Keratinocyte (primary cell): ENCODE results near the gene SH2D5. TPM values are rescaled to one million over a fixed set of nuclear protein-coding genes. Genes with fewer than 3 reads are reported as not detected.

ENCODE experiments used
- DNase-seq: peaks from one replicate; pipeline ENCODE4 v3.0.0-alpha.2; 2011; ENCODE audit warnings: low read depth, missing footprints, low spot score
- FAIRE-seq: peaks from 2 replicates; lab custom pipeline; 2011; peaks lifted over from hg19 to GRCh38; lab: Jason Lieb, UNC
- H2AFZ ChIP-seq: 2 replicates; pipeline ENCODE4 v1.6.0; 2012; ENCODE audit warnings: low read length, control low read depth, inconsistent platforms; ENCODE audit not compliant: control insufficient read depth
- H3K27ac ChIP-seq: 2 replicates; pipeline ENCODE4 v1.5.1; 2011; ENCODE audit warnings: low read length; ENCODE audit not compliant: control insufficient read depth, insufficient read depth
- H3K27me3 ChIP-seq: 3 replicates; pipeline ENCODE4 v1.6.0; 2011; ENCODE audit warnings: low read length; ENCODE audit not compliant: control insufficient read depth, insufficient read depth; ENCODE audit errors: extremely low read depth
- H3K36me3 ChIP-seq, 2 experiments: 2 replicates in 1 of 2; 3 replicates in 1 of 2; pipeline ENCODE4 v1.5.1; 2011; ENCODE audit warnings: low read length in 2 of 2, mild to moderate bottlenecking in 1 of 2; ENCODE audit not compliant: control insufficient read depth in 2 of 2, insufficient read depth in 2 of 2; ENCODE audit errors: extremely low read depth in 1 of 2
- H3K4me1 ChIP-seq: 3 replicates; pipeline ENCODE4 v1.5.1; 2011; ENCODE audit warnings: low read length; ENCODE audit not compliant: control insufficient read depth, insufficient read depth; ENCODE audit errors: extremely low read depth
- H3K4me2 ChIP-seq: 3 replicates; pipeline ENCODE4 v1.6.0; 2011; ENCODE audit warnings: low read depth, low read length; ENCODE audit not compliant: control insufficient read depth, insufficient read depth; ENCODE audit errors: extremely low read depth
- H3K4me3 ChIP-seq, 3 experiments: fragments of 200-600 bp in 1 of 3; sonication (generic) in 1 of 3; 2 replicates in 2 of 3; 3 replicates in 1 of 3; pipeline ENCODE4 v1.5.1; 2011 to 2016; ENCODE audit warnings: low read length in 3 of 3, mild to moderate bottlenecking in 3 of 3, control low read depth in 2 of 3, inconsistent platforms in 1 of 3, low read depth in 1 of 3, mixed read lengths in 1 of 3, mixed run types in 1 of 3, moderate library complexity in 1 of 3; ENCODE audit not compliant: control insufficient read depth in 2 of 3, insufficient read depth in 2 of 3; ENCODE audit errors: extremely low read depth in 1 of 3
- H3K79me2 ChIP-seq: 2 replicates; pipeline ENCODE4 v1.6.0; 2012; ENCODE audit warnings: low read length; ENCODE audit not compliant: control insufficient read depth, insufficient read depth
- H3K9ac ChIP-seq: 3 replicates; pipeline ENCODE4 v1.6.0; 2011; ENCODE audit warnings: low read length; ENCODE audit not compliant: control insufficient read depth, insufficient read depth; ENCODE audit errors: extremely low read depth
- H3K9me1 ChIP-seq: 3 replicates; pipeline ENCODE4 v1.6.0; 2011; ENCODE audit warnings: low read length; ENCODE audit not compliant: control insufficient read depth, insufficient read depth; ENCODE audit errors: extremely low read depth
- H3K9me3 ChIP-seq: 2 replicates; pipeline ENCODE4 v1.5.1; 2012; ENCODE audit warnings: low read depth, low read length; ENCODE audit not compliant: control insufficient read depth
- H4K20me1 ChIP-seq: 3 replicates; pipeline ENCODE4 v1.6.0; 2011; ENCODE audit warnings: low read length; ENCODE audit not compliant: control insufficient read depth, insufficient read depth; ENCODE audit errors: extremely low read depth
- CTCF ChIP-seq, 3 experiments: IDR thresholded peaks in 1 of 3; conservative IDR thresholded peaks in 1 of 3; optimal IDR thresholded peaks in 1 of 3; 2 replicates in 2 of 3; 3 replicates in 1 of 3; pipeline versions ENCODE3 to v1.5.1; 2011; ENCODE audit warnings: low read length in 3 of 3, mild to moderate bottlenecking in 3 of 3, moderate library complexity in 2 of 3, control low read depth in 1 of 3, inconsistent platforms in 1 of 3; ENCODE audit not compliant: insufficient read depth in 2 of 3; ENCODE audit errors: extremely low read depth in 1 of 3
- EZH2 ChIP-seq: IDR thresholded peaks from one replicate; pipeline ENCODE4 v1.6.1; 2012; ENCODE audit warnings: inconsistent platforms, mild to moderate bottlenecking, low read length, moderate library complexity
- dilution Hi-C: fragments of 300-500 bp; cut with MboI; formaldehyde crosslinking; loops from one replicate; pipeline ENCODE4 v1.7.0; 2020; ENCODE audit warnings: low sequenced_read_pairs; ENCODE audit not compliant: extremely low pct_ligation_motif_present
- polyA plus RNA-seq, 5 experiments: library from polyadenylated mRNA; depleted of rRNA in 3 of 5; stranded (reverse) in 3 of 5; stranded (forward) in 1 of 5; unstranded in 1 of 5; fragments of >200 nt; gene quantifications; 1 replicate in 1 of 5; 2 replicates in 3 of 5; 3 replicates in 1 of 5; pipeline versions ENCODE4 v1.2.1 to v1.2.3, GENCODE V29; 2011 to 2012; ENCODE audit warnings: missing spikeins in 2 of 5, low read depth in 1 of 5, low replicate concordance in 1 of 5

Gene SH2D5
- polyA plus RNA-seq, 1 donor (not counting 4 experiments of a cell fraction or from before 2014, with no cell fraction given), result 60.8 TPM

- FAIRE-seq (no peak), DNase-seq (no peak)
- Histone ChIP-seq H2AFZ (no peak overlapping the region), H3K4me2 (no peak overlapping the region), H3K27ac (no peak overlapping the region), H4K20me1 (no peaks in the 10 kb centered on the region), H3K27me3 (no peaks in the 10 kb centered on the region), H3K4me3 (no peak overlapping the region), H3K36me3 (peaks cover 0 to 10% of the 10 kb centered on the region in 2 experiments), H3K9me1 (no peaks in the 10 kb centered on the region), H3K4me1 (peaks cover 23% of the 10 kb centered on the region), H3K9ac (no peak overlapping the region), H3K79me2 (no peaks in the 10 kb centered on the region), H3K9me3 (no peaks in the 10 kb centered on the region)
- dilution Hi-C loops, result no loop called here
- no peak for TF ChIP-seq CTCF (optimal IDR thresholded peaks at IDR 0.05 in 1 of 3, IDR thresholded peaks at IDR 0.05 in 1 of 3, conservative IDR thresholded peaks at IDR 0.05 in 1 of 3; ENCODE audit: extremely low read depth in 1 of 3, insufficient read depth in 2 of 3, low read length in 3 of 3)
- no peak for TF ChIP-seq EZH2
These were observed 37.0 kb downstream of the SH2D5 start for GRCh38 chr1:20695515-20695914.

GRCh38 chr1:20693623-20694022, 38.9 kb downstream of the SH2D5 start:
- H3K9me3 ChIP-seq, result no peaks in the 10 kb centered on the region
- H3K27ac ChIP-seq, result no peak overlapping the region
- FAIRE-seq, result no peak
- H3K4me1 ChIP-seq, result peaks cover 19% of the 10 kb centered on the region
- H3K9me1 ChIP-seq, result no peaks in the 10 kb centered on the region
- no peak for DNase-seq
- H2AFZ ChIP-seq, result no peak overlapping the region
- TF ChIP-seq CTCF (optimal IDR thresholded peaks at IDR 0.05 in 1 of 3, IDR thresholded peaks at IDR 0.05 in 1 of 3, conservative IDR thresholded peaks at IDR 0.05 in 1 of 3; ENCODE audit: extremely low read depth in 1 of 3, insufficient read depth in 2 of 3, low read length in 3 of 3) (no peak), EZH2 (no peak)
- no peaks in the 10 kb centered on the region for H3K27me3 ChIP-seq
- H4K20me1 ChIP-seq, result no peaks in the 10 kb centered on the region
- H3K4me3 ChIP-seq, result no peak overlapping the region
- dilution Hi-C loops, result no loop called here
- H3K36me3 ChIP-seq, result peaks cover 0 to 11% of the 10 kb centered on the region in 2 experiments
- no peak overlapping the region for H3K4me2 ChIP-seq
- H3K9ac ChIP-seq, result no peak overlapping the region
- H3K79me2 ChIP-seq, result no peaks in the 10 kb centered on the region
